Vagina (tissue), 2 donors: ENCODE data around the gene WDR48. TPM values are rescaled to one million over a fixed set of nuclear protein-coding genes. Genes with fewer than 3 reads are reported as not detected.

Experiments
- DNase-seq, 2 donors: peaks; one replicate each; pipeline ENCODE4 v3.0.0-alpha.2; 2017; ENCODE audit errors: extremely low spot score in 2 of 2
- H3K27ac ChIP-seq: fragments of 200-600 bp; sonication (generic); one replicate; pipeline ENCODE4 v1.5.1; 2019
- H3K27me3 ChIP-seq: fragments of 200-600 bp; sonication (generic); one replicate; pipeline ENCODE4 v1.5.1; 2019
- H3K36me3 ChIP-seq, 2 donors: fragments of 200-600 bp; sonication (generic); one replicate each; pipeline ENCODE4 v1.5.1; 2017 to 2019
- H3K4me1 ChIP-seq: fragments of 200-600 bp; sonication (generic); one replicate; pipeline ENCODE4 v1.5.1; 2019
- H3K4me3 ChIP-seq, 2 donors: fragments of 200-600 bp; sonication (generic); 1 replicate in 1 of 2; 2 replicates in 1 of 2; pipeline ENCODE4 v1.5.1; 2016 to 2019
- H3K9me3 ChIP-seq: fragments of 200-600 bp; sonication (generic); one replicate; pipeline ENCODE4 v1.5.1; 2019
- CTCF ChIP-seq, 3 experiments: fragments of 450-650 bp in 2 of 3; fragments of 200-600 bp in 1 of 3; sonication (generic) in 1 of 3; IDR thresholded peaks; one replicate each; pipeline ENCODE4 v1.5.1; 2017 to 2019; ENCODE audit warnings: antibody characterized with exemption in 3 of 3, mild to moderate bottlenecking in 2 of 3, moderate library complexity in 2 of 3
- POLR2A ChIP-seq, 2 donors: fragments of 450-650 bp; IDR thresholded peaks; one replicate each; pipeline ENCODE4 v1.6.1; 2017; ENCODE audit warnings: antibody characterized with exemption in 2 of 2, mild to moderate bottlenecking in 2 of 2, moderate library complexity in 2 of 2
- POLR2AphosphoS5 ChIP-seq, 2 donors: sonication (generic); formaldehyde crosslinking; IDR thresholded peaks; one replicate each; pipeline ENCODE4 v1.9.0; 2017; ENCODE audit warnings: antibody characterized with exemption in 2 of 2, mild to moderate bottlenecking in 2 of 2, low read depth in 1 of 2; ENCODE audit not compliant: insufficient read depth in 1 of 2
- intact Hi-C: fragments of 100-400 bp; cut with DNase I; formaldehyde crosslinking; loops from one replicate; pipeline ENCODE4 v1.15.1; 2023
- total RNA-seq: library from RNA; depleted of rRNA; stranded (reverse); fragments of >200 nt; gene quantifications from one replicate; pipeline ENCODE4 v1.2.3, GENCODE V29; 2016

Gene WDR48
- total RNA-seq, 1 donor from 2014 or later: 43.7 TPM

- TF ChIP-seq POLR2A (IDR thresholded peaks at IDR 0.05): no peak
- no peak for TF ChIP-seq CTCF (IDR thresholded peaks at IDR 0.05)
- no peak for TF ChIP-seq POLR2AphosphoS5 (IDR thresholded peaks at IDR 0.05; ENCODE audit: insufficient read depth in 1 of 2, low read depth in 1 of 2)
- Histone ChIP-seq H3K27me3 (no peaks in the 10 kb centered on the region), H3K9me3 (no peaks in the 10 kb centered on the region), H3K27ac (no peak overlapping the region), H3K4me3 (no peak overlapping the region), H3K4me1 (peaks cover 61% of the 10 kb centered on the region), H3K36me3 (peaks cover 0 to 23% of the 10 kb centered on the region in 2 donors)
- intact Hi-C loops: no loop called here
- peak; percentile 40 to 60 for DNase-seq
These were observed 51.5 kb downstream of the WDR48 start for GRCh38 chr3:39103324-39103693.

DNA sequence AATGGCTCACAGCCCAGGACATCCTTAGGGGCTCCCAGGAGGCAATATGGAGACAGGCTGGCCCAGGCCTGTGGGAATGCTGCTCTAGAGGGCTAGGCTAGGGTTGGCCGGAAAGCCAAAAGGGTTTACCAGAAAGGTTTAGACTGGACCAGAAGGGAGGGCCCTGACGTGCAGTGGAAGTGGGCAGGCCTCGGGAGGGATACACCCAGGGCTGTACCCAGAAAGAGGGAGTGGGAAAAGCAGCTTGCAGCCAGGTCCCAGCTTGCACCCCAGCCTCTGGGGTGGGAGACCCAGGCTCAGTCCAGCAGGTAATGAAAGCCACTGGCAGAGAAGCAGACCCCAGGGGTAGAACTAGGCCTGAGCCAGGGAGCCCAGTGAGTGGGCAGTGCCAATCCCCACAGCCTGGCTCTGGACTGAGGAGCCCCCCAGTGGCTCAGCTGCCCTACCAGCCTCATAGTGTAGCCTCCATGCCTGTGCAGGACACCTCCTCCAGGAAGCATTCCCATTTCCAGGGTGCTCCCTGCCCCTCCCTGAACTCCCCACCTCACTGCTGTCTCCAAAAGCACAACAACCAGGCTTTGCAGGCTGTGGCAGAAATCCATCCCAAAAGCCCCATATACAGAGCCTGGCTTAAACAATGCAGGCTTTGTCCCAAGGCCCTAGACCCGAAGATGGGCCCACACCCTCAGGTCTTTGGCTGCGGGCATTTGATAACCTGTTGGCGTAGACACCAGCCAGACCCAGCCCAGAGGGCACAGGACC is 52.2 kb downstream of the WDR48 start:
- Histone ChIP-seq H3K36me3 (peaks cover 0 to 16% of the 10 kb centered on the region in 2 donors), H3K4me1 (peaks cover 67% of the 10 kb centered on the region), H3K4me3 (no peak overlapping the region), H3K9me3 (no peaks in the 10 kb centered on the region), H3K27me3 (no peaks in the 10 kb centered on the region), H3K27ac (no peak overlapping the region)
- intact Hi-C loops: no loop called here
- DNase-seq: peak; percentile 81 to 86
- no peak for TF ChIP-seq POLR2AphosphoS5 (IDR thresholded peaks at IDR 0.05; ENCODE audit: insufficient read depth in 1 of 2, low read depth in 1 of 2)
- TF ChIP-seq CTCF (IDR thresholded peaks at IDR 0.05): no peak
- no peak for TF ChIP-seq POLR2A (IDR thresholded peaks at IDR 0.05)

DNA sequence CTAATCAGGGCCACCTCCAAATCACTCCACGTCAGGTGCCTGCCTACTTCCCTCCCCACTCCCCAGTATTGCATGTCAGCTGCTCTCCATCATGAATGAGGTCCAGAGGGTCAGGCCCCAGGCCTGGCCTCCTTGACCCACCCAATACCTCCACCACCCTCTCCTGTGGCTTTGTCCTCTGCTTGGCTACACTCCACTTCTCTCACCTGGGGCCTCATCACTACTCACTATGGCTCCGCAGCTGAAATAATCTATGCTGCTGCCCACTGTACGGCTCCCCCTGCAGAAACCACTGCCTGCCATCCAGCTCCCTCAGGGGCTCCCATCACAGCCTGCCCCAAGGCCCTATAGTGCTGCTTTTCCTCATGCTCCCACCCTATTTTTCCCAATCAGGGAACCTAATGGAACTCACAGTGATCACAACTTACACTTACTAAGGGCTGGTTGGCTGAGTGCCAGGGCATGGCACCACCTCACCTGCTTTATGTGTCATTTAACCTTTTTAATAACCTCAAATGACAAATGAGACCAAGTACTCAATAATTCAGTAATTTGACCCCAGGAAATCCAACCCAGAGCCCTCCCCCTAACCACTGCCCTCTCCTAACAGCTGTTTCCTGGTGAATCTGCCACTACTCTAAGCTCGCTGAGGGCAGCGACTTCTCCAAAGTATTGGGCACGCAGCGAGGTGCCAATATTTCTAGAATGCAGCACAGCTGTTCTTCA is 53.3 kb downstream of the WDR48 start:
- H3K27ac ChIP-seq: no peak overlapping the region

DNA sequence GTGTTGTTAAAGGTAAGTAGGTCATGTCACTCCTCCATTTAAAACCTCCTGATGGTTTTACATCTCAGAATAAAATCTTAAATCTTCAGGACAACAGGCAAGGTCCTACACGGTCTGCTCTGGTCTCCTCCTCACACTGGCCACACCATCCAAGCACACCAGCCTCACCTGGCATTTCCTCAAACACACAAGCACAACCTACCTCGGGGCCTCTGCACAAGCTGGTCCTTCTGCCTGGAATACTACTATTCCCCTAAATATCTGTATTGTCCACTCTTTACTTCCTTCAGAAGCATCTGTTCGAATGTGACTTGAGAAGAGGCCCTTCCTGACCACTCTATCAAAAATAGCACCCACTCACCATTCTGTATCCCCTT is 53.9 kb downstream of the WDR48 start:
- no peaks in the 10 kb centered on the region for H3K27me3 ChIP-seq
- intact Hi-C loops: loop anchor here (5.0 kb wide), 1 partner anchor 42 kb away; no protein-coding TSS in a partner anchor
- no peak for TF ChIP-seq POLR2AphosphoS5 (IDR thresholded peaks at IDR 0.05; ENCODE audit: insufficient read depth in 1 of 2, low read depth in 1 of 2)
- no peak for TF ChIP-seq POLR2A (IDR thresholded peaks at IDR 0.05)
- TF ChIP-seq CTCF (IDR thresholded peaks at IDR 0.05): no peak
- no peak overlapping the region for H3K27ac ChIP-seq
- no peaks in the 10 kb centered on the region for H3K9me3 ChIP-seq
- peak; percentile 61 to 65 for DNase-seq
- peaks cover 69% of the 10 kb centered on the region for H3K4me1 ChIP-seq
- peaks cover 0 to under 1% of the 10 kb centered on the region in 2 donors for H3K36me3 ChIP-seq
- peak overlapping the region; percentile 69 to 96 for H3K4me3 ChIP-seq

More for the DNA sequence above, 53.3 kb downstream of the WDR48 start:
- Histone ChIP-seq H3K9me3 (no peaks in the 10 kb centered on the region), H3K4me3 (no peak overlapping the region), H3K4me1 (peaks cover 69% of the 10 kb centered on the region), H3K27me3 (no peaks in the 10 kb centered on the region), H3K36me3 (peaks cover 0 to 5% of the 10 kb centered on the region in 2 donors)
- TF ChIP-seq CTCF (IDR thresholded peaks at IDR 0.05): no peak
- TF ChIP-seq POLR2AphosphoS5 (IDR thresholded peaks at IDR 0.05; ENCODE audit: insufficient read depth in 1 of 2, low read depth in 1 of 2): no peak
- no peak for TF ChIP-seq POLR2A (IDR thresholded peaks at IDR 0.05)
- peak; percentile 64 to 83 for DNase-seq
- intact Hi-C loops: loop anchor here (5.0 kb wide), 1 partner anchor 42 kb away; no protein-coding TSS in a partner anchor
